Suppressor macrophage treated with lipopolysaccharide for 1 hour (primary cell): ENCODE data around the gene RPAP3.

ENCODE experiments used
- DNase-seq, 3 donors: peaks; one replicate each; pipeline ENCODE4 v3.0.0-alpha.2; 2020 to 2022

The RPAP3 gene

DNA sequence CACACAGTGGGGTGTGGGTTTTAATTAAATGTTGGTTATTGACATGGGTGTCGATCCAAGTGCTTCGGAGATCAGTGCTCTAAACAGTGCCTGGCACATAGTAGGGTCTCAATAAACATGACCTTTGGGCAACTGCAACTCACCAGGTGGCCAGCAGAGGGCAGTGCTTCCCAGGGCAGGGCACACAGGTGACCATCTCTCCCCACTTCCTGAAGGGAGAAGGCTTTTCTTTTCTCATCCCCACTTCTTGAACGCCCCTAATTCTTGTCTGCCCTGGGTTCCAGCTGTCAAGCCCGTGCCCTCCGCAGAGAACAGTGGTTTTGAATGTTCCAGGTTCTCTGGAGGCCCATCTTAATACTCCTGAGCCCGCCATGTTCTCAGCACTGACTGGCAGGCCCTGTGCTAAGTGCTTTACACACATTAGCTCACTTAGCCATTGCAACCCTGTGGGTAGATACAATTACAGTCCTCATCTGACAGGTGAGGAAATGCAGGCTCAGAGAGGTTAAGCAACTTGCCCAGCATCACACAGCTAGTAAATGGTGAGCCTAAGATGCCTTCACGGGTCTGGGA is 36.5 kb upstream of the RPAP3 start:
- peak; percentile 46 to 58 (median 54) for DNase-seq

- DNase-seq = peak; percentile 67 to 84 (median 75)
These were observed 35.5 kb upstream of the RPAP3 start for GRCh38 chr12:47741340-47741703.

DNA sequence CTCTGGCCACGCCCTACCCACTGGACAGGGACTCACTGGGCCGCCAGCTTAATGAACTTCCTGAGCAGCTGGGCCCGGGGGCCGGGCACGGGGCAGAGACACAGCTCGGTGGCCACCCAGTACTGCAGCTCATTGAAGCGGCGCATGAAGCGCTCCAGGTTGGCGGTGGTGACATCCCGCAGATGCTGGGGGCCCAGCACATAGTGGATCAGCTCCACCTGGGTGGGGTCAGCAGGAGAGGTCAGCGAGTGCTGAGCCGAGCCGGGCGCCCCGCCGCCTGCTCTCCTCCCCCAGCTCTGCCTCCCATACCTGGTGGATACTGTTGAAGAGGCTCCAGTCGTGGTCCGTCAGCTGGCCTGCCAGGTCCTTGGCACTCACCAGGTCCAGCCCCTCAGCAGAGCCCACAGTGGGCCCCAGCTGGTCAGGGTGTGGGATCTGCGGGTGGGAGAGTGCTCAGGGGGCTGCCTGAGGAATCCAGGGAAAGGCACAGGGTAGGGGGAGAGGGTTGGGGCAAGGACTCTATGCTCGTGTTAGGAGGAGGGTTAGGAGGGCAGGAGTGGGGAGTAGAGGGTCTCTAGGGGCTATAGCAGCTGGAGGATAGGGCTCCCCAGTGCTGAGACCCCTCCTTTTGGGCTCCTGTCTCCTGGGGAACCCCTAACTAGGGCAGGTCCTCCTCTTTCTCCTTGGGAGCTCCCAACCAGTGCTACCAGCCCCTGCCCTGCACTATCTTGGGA is 34.9 kb upstream of the RPAP3 start:
- DNase-seq = no peak

- no peak for DNase-seq
These were observed 34.1 kb upstream of the RPAP3 start for GRCh38 chr12:47739979-47740378.

GRCh38 chr12:47739297-47739696 is 33.5 kb upstream of the RPAP3 start:
- DNase-seq = no peak

DNA sequence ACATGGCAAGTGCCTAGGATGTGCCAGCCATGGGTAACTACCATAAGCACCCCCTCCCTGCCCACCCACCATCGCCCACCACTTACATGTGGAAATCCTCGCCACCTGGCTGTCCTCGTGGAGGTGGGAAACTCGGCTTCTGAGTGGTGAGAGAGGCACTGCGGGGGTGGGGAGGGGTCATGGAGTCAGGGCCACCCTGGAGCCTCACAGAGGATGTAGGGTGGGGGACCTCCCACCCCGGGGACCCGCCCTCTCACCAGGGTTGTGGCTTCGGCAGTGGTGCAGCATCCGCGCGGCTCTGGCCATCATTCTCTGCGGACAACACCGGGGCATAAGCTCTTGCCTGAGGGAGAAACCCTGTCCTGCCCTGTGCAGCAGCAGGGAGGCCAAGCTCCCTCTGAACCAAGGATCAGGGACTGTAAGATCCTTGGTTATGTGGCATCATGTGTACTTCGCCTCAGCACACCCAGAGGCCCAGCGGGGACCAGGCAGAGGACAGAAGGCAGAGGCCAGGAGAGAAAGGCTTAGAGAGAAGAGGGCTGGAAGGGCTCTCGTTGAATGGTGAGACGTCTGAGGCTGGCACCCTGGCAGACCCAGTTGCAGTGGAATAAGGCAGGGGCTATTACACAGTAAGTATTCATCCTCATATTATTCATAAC is 32.2 kb upstream of the RPAP3 start:
- no peak for DNase-seq

GRCh38 chr12:47736877-47737676 is 31.2 kb upstream of the RPAP3 start:
- no peak for DNase-seq

DNA sequence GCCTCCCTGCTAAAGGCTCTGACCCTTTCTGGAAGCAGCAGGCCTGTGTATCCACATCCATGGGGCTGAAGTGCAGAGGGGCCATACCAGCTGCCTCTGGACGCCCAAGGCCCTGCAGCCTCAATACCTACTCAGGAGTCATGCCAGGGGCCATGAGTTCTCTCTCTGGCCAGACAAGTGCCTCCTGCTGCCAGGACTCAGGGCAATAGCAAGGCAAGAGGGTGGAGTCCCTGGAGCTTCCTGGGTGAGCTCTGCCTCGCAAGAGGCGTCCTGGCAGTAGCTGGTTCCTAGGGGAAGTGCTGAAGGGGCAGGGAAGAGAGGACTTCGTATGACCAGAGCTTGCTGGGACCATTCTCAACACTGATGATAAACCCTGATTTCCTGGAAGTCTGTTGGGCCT is 30.4 kb upstream of the RPAP3 start:
- peak; percentile 23 to 39 (median 38) for DNase-seq

GRCh38 chr12:47735649-47736048 is 29.8 kb upstream of the RPAP3 start:
- no peak for DNase-seq

DNA sequence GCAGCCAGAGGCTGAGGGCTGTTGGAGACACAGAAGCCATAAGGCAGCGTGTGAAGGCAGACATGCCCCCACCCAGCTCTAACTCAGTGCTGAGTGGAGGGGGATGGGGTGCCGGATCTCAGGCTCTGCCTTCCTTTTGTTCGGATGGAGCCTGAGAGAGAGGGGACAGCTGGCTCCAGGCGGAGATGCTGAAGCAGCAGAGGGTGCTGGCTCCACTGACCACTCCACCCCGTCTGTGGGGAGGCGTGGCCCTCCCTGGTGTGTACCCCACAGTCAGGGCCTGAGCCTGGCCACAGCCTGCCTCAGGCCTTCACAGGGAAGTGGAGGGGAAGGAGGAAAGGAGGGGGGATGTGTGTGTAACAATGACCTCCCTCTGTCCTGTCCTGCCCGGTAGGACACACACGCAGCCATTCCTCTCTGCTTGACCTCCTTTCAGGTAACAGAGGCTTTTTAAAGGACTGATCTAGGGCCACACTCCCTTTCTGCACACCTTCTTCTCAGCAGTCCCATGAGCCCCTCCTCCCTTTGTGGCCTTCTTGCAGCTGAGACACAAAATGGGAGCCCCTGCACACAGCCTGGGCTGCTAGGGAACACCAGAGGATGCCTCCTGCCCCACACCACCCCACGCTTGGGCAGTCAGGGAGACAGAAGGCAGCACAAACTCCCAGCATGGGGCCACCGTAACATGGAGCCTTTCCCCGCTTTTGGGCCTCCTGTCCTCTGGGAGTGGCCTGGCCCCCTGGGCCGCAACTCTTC is 29.1 kb upstream of the RPAP3 start:
- no peak for DNase-seq

DNA sequence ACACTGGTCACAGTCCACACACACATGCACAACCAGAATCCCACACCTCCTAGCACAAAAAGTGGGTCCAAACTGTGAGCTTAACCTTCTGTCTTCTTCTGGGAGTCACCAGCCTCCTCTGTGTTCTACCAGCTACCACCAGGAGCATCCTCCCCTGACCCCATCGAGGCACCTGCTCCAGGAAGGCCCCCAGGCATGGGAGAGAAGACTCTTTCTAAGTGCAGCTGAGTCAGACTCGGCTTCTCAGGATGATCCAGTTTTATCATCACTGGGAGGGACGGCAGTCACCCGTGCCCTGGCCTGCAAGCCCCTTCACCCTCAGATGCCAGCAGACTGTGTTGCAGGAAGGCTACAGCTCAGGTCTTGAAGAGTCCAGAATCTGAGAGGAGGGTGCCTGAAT is 27.3 kb upstream of the RPAP3 start:
- no peak for DNase-seq

DNA sequence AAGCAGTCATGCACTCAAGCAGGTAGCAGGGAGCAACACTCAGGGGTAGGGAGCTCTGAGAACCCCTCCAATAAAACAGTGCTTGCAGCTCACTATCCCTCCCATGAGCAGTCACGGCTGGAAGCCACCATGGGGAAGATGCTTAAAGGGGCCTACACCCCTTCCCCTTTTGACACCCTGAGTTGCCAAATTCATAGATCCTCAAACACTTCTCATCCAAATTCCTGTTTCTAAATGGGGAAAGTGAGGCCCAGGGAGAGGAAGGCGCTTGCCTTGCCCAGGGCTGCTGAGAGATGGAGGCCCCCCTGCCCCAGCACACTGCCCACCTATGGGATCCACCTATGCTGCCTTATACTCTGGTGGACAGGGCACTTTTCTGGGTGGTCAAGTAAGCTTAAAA is 26.7 kb upstream of the RPAP3 start:
- DNase-seq = no peak

DNA sequence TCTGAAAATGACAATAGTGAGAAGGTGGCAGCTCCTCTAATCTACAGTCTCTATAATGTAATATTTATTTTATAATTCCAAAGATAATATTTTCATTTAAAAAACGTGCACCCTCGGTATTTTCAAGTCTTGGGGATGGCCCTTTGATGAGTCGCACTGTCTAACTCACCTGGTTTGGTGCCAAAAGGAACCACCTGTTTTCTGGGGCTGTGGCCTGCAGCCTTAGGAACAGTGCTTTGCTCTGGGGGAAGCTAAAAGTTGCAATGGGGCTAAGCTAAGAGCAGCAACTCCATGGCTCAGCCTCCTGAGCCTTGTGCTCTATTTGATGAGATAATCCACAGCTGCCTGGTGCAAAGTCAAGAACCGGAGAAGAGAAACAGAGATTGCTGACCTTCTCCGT is 25.9 kb upstream of the RPAP3 start:
- no peak for DNase-seq

DNA sequence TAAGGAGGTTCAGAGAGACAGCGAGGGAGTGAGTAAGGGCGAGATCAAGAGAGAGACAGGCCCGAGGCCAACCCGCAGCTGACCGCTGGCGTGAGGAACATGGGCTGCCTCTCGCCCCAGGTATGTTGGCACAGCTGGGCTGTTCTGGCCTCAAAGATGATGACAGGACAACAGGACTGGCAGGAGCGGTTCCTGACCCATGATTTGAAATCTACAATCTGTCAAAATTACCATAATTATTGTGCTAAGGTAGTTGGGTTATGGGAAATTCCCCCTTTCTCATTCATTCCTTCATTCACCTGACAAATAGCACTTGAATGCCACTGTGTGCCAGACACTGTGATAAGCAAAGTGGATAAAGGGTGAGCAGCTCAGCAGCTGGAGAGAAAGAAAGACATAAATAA is 24.5 kb upstream of the RPAP3 start:
- no peak for DNase-seq

GRCh38 chr12:47729233-47729632 is 23.4 kb upstream of the RPAP3 start:
- DNase-seq = no peak

- DNase-seq = peak in 1 of 3 donors; percentile 31
These were observed 20.1 kb upstream of the RPAP3 start for GRCh38 chr12:47725893-47726292.

GRCh38 chr12:47725091-47725772 is 19.4 kb upstream of the RPAP3 start, which contains the start of gene ENDOU:
TSS of gene ENDOU (minus strand) at chr12:47725490. CDS start at chr12:47725413, 77 bp downstream.
- no peak for DNase-seq

DNA sequence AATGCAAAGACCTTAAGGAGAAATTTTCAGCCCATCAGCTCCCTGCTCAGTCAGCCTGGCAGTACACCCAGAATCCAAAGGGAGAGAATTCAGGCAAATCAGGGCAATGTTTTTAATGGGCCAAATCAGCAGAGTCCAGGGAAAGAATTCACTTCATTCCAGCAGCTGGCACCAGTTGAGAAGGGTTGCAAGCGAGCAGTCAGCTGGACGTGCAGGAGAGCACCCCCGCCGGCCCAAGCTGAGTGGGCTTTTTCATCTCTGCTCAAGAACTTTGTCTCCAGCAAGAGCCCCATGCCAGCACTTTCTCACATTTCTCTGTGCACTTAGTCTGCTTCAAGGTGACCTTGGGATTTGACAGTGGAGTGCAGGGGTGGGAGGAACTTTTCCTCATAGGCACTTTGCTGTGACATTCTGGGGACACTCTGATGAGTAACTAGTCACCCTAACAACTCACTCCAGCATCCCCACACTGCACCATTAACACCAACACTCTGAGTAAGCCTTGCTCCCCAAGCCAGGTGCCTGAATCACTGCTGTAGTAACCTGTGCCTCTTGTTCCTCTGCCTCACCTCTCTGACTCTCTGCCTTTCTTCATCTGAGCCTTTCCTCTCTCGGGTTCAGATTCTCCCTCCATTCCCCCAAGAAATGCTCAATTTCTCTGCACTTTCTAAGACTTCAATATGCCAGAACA is 17.3 kb upstream of the RPAP3 start:
- no peak for DNase-seq

GRCh38 chr12:47722136-47722834 is 16.5 kb upstream of the RPAP3 start:
- no peak for DNase-seq

- DNase-seq = no peak
These were observed 15.7 kb upstream of the RPAP3 start for GRCh38 chr12:47721431-47721973.
